ENCODE results near the gene PHF21A.

DNA sequence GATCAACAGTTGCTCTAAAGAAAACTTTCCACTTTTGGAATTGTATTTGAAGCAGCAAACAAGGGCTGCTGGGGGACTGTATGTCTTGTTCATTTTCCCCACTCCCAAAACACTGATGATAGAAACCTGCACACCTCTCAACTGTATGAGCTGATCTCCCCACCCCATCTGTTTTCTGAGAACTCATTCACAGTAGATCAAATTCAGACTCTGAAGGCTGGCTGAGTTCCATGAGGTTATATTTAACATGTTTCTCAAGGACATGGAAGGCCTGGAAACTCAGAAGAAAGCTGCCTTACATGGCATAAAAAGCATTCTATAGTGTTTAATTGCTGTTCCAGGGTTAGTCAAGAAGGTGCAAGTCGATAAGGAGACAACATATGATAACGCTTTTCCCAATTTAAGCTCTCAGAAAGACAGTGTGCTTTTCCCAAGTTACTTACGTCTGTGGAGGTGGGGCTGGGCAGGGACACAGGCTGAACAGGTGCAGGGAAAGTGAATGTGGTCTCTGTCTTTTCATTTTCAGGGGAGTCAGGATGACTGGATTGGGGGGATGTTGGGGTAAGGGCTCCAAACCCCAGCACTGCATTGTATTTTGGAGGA is 175.8 kb downstream of the PHF21A start:
- TF ChIP-seq, protein P1, sequence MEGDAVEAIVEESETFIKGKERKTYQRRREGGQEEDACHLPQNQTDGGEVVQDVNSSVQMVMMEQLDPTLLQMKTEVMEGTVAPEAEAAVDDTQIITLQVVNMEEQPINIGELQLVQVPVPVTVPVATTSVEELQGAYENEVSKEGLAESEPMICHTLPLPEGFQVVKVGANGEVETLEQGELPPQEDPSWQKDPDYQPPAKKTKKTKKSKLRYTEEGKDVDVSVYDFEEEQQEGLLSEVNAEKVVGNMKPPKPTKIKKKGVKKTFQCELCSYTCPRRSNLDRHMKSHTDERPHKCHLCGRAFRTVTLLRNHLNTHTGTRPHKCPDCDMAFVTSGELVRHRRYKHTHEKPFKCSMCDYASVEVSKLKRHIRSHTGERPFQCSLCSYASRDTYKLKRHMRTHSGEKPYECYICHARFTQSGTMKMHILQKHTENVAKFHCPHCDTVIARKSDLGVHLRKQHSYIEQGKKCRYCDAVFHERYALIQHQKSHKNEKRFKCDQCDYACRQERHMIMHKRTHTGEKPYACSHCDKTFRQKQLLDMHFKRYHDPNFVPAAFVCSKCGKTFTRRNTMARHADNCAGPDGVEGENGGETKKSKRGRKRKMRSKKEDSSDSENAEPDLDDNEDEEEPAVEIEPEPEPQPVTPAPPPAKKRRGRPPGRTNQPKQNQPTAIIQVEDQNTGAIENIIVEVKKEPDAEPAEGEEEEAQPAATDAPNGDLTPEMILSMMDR (IDR thresholded peaks at IDR 0.05; ENCODE audit: borderline replicate concordance, extremely low read depth, low read length, poor library complexity, severe bottlenecking) = no peak
- no peak for TF ChIP-seq EZH2 (IDR thresholded peaks at IDR 0.05; ENCODE audit: borderline replicate concordance, low read depth, low read length, severe bottlenecking)

All from DND-41 (cell line).